GM19395 (cell line): ENCODE results near the gene SLC28A3.

Experiments used
- ATAC-seq: cut with Tn5 transposase; IDR thresholded peaks from one replicate; pipeline ENCODE4 v1.9.1; 2021; ENCODE audit warnings: mild to moderate bottlenecking, moderate library complexity; ENCODE audit not compliant: unreplicated experiment

Gene SLC28A3

GRCh38 chr9:84343111-84343521 is 2.6 kb upstream of the SLC28A3 start:
- no peak for ATAC-seq

DNA sequence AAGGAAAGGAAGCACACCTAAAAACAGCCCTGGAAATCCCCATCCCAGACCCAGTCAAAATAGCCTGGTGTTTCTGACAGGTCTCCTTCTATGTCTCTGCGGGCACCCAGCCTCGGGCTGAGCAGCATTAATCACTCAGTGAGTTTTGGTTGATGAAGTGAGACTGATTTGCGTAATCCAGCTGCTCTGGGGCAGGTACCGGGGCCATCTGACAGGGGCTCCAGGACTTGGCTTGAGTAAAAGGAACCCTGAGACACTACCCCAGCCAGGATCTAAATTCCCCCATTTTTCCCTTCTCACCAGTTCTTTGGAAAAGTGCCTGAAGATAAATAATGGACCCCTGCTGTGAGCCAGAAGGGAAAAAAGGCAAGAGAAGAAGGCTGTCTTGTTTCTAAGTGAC is 596 bp downstream of the SLC28A3 start:
- ATAC-seq, result no peak

DNA sequence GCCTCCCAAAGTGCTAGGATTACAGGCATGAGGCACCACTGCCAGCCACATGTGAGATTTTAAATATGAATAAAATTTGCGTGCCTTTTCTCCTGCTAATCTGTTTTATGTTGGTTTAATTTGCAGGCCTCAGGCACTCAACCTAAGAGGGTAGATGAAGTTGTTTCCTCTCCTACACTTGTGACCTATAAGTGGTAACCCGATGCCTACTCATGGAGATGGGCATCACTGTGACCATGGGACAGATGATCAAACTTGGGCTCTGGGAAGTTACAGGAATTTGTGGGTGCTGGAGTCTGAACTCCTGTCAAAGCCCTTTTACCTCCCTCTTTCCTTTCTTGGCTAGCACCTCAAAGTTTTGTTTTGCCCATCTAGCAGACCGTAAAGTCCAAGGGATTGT is 1.1 kb downstream of the SLC28A3 start:
- no peak for ATAC-seq

DNA sequence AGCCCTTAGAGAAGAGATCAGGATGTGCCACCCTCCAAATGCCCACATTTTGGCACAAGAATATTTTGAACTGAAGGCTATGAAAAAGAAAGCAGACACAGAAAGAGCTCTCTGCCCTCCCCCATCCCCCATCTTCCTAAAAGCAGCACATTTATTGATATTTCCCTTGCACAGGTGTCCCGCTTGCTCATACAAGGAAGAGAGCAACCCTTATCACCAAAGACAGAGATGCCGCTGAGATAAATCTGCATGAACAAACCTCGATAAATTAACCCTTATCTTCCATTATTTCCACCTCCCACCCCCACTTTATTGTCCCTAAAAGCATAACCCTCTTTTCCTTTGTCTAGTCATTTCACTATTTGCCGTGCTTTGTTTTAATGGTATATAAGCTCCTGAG is 1.8 kb downstream of the SLC28A3 start:
- ATAC-seq, result no peak

DNA sequence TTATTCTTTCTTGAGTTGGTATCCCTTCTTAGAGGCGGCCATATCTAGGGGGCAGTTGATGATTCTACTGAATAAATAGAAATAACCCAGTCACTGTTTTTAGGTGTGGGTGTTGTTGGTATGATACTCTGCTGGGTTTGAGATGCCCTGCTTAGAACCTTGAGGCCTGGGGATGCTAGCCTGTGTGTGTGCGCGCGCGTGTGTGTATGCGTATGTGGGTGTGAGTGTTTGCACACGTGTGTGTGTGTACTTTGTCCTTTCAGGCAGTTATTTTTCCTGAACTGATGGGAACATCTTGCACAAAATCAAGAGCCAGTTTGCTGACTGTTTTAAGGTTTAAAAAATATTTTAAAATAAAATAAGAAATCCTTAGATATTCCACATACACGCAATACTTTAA is 3.3 kb downstream of the SLC28A3 start:
- ATAC-seq, result no peak

DNA sequence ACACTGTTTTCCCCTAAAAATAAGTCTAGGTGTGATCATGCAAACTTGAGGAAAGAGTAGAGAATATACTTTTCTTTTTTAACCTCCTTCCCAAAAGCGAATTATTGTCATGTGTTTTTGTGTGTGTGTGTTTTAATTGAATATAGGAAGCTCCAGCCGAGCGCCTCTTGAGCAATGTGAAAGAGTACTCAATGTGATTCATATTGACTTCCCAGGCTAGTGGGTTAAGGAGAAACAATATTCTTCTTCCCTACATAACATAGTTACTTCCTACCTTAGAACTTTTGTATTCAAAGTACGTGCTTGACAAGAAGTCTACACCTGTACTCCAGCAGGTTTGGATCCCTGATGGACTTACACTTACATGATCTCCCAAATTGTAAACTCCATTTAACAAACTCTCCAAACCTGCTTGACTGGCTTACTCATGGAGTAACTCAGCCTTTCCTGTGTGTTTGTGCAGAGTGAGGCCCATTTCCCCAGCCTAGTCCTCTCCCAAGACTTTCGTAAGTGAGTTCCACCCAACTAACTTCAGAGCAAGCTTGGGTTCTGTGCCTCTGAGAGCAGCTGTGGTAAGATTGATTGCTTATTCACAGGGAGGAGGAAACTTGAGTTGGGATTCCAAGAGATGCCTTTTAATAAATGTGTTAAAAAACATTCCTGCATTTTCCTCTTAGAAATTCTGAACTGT is 9.3 kb downstream of the SLC28A3 start:
- no peak for ATAC-seq

DNA sequence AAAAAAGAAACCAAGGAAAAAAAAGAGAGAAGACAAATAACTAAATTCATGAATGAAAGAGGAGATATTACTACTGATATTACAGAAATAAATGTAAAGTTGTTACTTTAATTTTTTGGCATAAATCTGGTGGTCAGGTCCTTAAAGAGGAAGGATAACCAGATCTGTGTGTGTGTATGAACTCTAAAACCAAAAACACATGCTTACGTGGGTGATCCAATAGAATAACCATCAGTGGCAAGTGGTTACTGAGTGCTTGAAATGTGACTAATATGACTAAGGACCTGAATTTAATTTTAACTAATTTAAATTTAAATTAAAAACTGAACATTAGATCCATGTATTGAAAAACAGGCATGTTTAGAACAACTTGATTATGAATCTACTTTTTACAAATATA is 10.3 kb downstream of the SLC28A3 start:
- ATAC-seq, result no peak

DNA sequence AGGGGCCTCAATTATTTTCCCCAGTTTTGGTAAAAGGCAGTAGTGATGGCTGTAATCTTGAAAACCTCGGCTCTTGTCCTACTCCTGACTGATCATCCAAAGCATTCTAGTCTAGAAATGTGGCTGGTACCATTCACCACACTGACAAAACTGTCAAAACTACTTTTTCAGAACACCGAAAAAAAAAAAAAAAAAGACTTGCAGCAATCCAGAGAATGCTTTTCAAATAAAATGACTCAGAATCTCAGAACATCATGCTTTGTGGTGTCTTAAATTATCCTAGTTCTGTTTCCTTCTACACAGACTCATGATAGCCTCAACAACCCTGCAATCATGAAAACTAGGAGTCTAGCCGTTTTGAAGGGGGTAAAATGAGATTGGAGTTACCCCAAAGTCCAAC is 13.4 kb downstream of the SLC28A3 start:
- no peak for ATAC-seq

DNA sequence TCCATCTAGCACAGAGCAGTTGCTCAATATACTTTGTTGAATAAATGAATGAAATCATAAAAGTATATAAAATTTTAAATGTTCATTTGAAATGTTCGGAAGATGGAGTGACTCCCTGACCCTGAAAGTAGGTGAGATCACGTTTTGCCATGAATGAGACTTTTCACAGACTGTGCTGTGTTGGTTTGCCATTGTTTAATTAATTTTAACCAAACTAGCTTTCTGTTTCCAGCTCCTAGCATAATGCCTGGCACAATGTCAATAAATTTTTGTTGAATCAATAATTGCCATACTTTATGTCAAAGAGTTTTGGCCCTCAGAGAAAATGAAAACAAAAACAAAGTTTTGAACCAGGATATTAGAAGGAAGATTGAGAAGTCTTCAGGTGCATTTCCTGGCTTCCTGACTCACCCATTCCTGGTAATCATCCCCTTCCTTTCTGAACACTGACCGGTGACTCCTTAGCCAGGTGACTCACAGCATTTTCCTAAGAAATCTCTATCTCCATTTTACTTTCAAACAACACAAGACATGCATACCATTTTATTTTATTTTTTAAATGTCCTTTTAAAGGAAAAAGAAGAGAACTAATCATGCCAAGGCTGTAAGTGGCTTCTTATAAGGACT is 15.1 kb downstream of the SLC28A3 start:
- no peak for ATAC-seq

GRCh38 chr9:84324811-84325210 is 15.7 kb downstream of the SLC28A3 start:
- ATAC-seq, result no peak

DNA sequence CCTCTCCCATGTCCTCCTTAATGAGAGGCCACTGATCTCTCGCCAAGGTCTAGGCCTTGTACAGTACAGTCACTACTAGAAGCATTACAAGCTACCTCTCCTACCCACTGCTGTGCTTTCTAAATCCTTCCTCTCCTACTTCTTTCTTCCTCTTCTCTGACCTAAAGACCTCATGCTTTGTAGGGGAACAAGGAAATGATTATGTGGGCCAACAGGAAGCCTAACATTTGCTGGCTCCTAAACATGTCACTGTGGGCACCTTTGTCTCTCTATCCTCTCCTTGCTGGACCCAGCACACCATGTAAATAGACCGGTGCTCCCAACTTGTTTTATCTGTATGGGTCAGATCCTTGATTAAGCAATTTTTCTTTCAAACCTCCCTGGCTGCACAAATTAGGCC is 16.7 kb downstream of the SLC28A3 start:
- no peak for ATAC-seq

DNA sequence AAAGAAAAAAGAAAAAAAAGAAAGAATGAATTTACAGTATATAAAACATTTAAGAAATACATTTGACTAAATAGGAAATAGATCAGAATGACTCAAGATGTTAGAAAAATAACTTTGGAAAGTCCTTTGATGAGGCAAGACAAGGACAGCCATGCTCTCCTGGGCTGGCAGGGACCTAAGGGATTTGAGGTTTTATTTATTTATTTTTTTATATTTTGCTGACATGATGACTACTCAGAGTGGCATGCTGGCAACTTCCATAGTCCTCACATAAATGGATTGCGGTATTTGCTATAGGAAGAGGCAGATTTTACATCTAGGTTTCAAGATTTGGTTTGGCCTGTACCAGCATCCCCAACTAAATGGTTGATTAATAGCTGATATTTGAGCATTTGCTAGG is 17.7 kb downstream of the SLC28A3 start:
- no peak for ATAC-seq

- ATAC-seq, result no peak
These were observed 20.3 kb downstream of the SLC28A3 start for GRCh38 chr9:84320231-84320630.

DNA sequence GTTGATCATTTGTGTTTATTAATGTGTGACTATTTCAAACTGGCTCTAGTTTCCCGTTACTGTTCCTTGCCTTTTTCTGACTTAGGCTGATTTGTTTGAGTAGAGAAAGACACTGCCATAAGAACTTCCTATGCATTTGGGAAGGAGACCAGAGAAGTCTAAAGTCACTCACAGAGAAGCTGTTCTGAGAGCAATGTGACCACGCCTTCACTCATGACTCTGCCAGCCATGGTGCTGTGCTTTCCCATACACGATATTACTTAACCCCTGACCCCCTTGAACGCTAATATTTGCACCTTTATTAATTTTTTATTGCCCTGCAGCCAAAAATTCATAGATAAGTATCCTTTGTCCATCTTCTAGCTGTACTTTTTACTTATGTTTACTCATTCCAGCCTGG is 20.9 kb downstream of the SLC28A3 start:
- ATAC-seq, result no peak

GRCh38 chr9:84318981-84319380 is 21.6 kb downstream of the SLC28A3 start:
- no peak for ATAC-seq

DNA sequence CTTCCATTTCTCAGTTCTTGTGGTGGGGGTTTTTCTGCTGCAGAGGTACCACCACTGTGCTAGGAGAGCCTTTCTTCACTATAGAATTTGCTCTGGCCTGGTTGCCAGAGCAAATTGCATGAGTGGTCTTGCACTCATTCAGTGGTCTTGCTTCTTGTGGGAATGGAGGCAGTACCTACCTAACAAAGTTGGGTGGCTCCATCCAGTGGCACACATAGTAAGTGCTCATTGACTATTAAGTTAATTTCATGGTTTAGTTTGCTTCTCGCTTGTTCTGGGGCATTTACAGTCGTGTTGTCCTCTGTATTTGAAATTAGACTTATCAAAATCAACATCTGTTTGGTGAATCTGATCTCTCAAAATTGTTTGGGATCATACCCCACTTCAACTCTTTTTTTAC is 23.0 kb downstream of the SLC28A3 start:
- ATAC-seq, result no peak

DNA sequence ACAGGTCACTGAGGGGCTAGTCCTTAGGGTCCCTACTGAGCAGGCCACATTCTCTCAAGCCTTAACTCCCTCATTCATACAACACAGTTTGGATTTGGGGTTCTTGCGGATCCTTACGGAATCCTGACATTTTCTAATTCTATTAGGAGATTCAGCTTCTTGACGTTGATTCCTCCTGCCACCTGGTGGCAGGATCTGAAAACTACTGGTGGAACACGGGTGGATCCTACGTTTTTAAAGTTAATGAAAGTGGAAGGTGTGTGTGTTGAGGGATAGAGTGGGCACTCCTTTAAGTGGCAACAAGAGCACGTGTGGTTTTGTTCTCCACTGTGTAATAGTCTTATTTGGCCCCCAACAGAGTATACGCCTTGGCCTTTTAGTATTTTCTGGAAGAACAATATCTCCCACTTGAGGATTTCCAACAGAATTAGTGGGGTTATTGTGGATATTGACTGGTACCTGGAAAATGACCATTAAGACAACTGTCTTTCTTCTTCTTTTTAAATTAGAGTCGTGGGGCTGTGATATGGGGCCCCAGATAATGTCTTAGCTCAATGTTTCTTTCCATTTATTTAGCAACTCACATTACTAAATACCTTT is 25.2 kb downstream of the SLC28A3 start:
- peak; percentile 84 for ATAC-seq

GRCh38 chr9:84314306-84314705 is 26.3 kb downstream of the SLC28A3 start:
- ATAC-seq, result no peak

DNA sequence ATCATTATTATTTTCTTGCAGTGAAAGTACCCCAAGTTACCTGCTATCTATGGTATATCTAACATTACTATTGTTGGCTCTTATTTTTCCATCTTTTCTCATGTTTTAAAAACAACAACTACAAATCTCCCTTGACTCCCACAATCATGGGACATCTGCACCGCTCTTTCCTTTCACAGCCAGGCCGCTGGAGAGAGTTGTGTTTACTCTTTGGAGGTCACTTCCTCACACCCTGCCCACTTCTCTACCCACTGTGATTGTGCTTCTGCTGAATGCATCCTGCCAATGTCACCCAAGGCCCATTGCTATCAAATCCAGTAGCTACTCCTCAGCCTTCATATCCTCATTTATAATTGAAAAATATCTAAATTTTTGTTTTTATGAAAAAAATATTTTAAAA is 29.7 kb downstream of the SLC28A3 start:
- no peak for ATAC-seq

DNA sequence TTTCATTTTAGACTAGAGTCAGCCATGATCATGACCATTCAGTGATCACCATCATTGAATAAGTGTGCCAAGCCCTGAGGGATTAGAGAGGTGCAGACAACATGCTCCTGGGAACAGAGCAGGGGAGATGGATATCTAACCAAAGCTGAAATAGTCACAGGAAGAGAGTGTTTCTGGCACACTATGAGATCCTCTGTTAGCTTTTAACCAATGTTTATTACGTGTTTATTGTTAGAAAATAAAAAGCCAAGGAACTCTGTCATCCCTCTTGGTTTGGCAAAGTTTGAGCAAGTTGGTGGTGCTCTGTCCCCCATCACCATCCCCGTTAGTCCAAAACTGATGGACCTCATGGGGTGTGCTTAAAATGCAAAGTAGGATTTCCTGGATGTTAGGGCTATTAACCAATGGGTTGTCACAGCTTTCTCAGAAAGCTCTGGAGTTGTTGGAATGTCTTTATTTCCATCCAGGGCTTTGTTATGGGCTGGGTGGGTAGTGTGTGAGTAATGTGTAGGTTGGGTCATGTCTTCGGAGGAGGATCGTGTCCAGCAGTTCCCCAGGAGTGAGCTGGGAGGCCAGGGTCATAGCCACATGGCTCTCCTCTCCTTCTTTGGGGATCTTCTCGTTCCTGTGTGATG is 34.9 kb downstream of the SLC28A3 start:
- ATAC-seq, result no peak

DNA sequence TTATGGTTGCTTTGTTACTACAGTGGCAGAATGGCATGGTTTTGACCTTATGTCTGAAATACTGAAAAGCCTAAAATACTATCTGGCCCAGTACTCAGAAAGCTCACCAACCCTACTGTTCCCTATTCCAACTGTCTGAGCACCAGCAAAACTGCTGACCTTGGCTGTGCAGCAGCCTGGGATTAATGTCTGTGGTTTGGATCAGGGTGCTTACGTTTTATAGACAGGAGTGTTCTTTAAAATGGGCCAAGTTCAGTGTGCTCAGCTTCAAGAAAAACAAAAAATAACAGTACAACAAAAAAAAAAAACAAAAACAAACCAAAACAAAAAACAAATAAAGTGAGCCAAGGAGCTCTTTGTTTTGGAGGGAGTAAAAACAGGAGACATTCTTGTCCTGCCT is 36.4 kb downstream of the SLC28A3 start:
- no peak for ATAC-seq

GRCh38 chr9:84303061-84303460 is 37.5 kb downstream of the SLC28A3 start:
- ATAC-seq, result no peak
